NCI-H446 treated with DMSO at 0.1 percent for 48 hours (cell line): Measurements from ENCODE around the gene MAPK6.
"Not testable (repeated sequence)": the region's sequence is repeated elsewhere in the genome, so short reads cannot be mapped to it uniquely, and the experiment has no call there.

Source experiments
- DNase-seq: peaks from one replicate; lab custom pipeline; 2025; lab: John Stamatoyannopoulos, UW

Gene MAPK6

GRCh38 chr15:52018693-52019393, at the start of gene MAPK6:
TSS of gene MAPK6 (plus strand) at chr15:52019219. CDS start at chr15:52046461, 27,242 bp downstream.
- DNase-seq: peak; percentile 61

GRCh38 chr15:51969728-51970127, 49.3 kb upstream of the MAPK6 start:
- DNase-seq: no peak

- DNase-seq: no peak
Measured at GRCh38 chr15:51970132-51970817, 48.7 kb upstream of the MAPK6 start.

GRCh38 chr15:51971032-51971374, 48.0 kb upstream of the MAPK6 start:
- DNase-seq: no peak

GRCh38 chr15:51971375-51972133, 47.5 kb upstream of the MAPK6 start, which contains the start of gene LEO1:
TSS of gene LEO1 (minus strand) at chr15:51971778. CDS start at chr15:51971745, 33 bp downstream.
- peak; percentile 96 for DNase-seq

- no peak for DNase-seq
Measured at GRCh38 chr15:51973220-51973619, 45.8 kb upstream of the MAPK6 start.

GRCh38 chr15:51973775-51974174, 45.2 kb upstream of the MAPK6 start:
- no peak for DNase-seq

GRCh38 chr15:51982013-51982769, 36.8 kb upstream of the MAPK6 start:
- peak; percentile 36 for DNase-seq

GRCh38 chr15:51982770-51983103, 36.3 kb upstream of the MAPK6 start:
- no peak for DNase-seq

GRCh38 chr15:51991141-51991540, 27.9 kb upstream of the MAPK6 start:
- no peak for DNase-seq

GRCh38 chr15:51992953-51993352, 26.1 kb upstream of the MAPK6 start:
- DNase-seq: no peak

- DNase-seq: no peak
Measured at GRCh38 chr15:52002351-52002750, 16.7 kb upstream of the MAPK6 start.

- not testable (repeated sequence) for DNase-seq
Measured at GRCh38 chr15:52003089-52003488, 15.9 kb upstream of the MAPK6 start.

GRCh38 chr15:52003710-52004109, 15.3 kb upstream of the MAPK6 start:
- DNase-seq: no peak

GRCh38 chr15:52004806-52005205, 14.2 kb upstream of the MAPK6 start:
- no peak for DNase-seq

GRCh38 chr15:52005748-52006701, 13.0 kb upstream of the MAPK6 start:
- DNase-seq: no peak

GRCh38 chr15:52006702-52007340, 12.2 kb upstream of the MAPK6 start:
- no peak for DNase-seq

- DNase-seq: no peak
Measured at GRCh38 chr15:52008359-52008697, 10.7 kb upstream of the MAPK6 start.

GRCh38 chr15:52008698-52009434, 10.2 kb upstream of the MAPK6 start:
- DNase-seq: no peak
